ENCODE data around the gene CUL1. TPM values are rescaled to one million over a fixed set of nuclear protein-coding genes. Genes with fewer than 3 reads are reported as not detected.
A peak's percentile ranks its signal among the peaks of the same experiment; 100 is the strongest.

Gene CUL1
- total RNA-seq, 1 donor from 2014 or later: 38.5 TPM

DNA sequence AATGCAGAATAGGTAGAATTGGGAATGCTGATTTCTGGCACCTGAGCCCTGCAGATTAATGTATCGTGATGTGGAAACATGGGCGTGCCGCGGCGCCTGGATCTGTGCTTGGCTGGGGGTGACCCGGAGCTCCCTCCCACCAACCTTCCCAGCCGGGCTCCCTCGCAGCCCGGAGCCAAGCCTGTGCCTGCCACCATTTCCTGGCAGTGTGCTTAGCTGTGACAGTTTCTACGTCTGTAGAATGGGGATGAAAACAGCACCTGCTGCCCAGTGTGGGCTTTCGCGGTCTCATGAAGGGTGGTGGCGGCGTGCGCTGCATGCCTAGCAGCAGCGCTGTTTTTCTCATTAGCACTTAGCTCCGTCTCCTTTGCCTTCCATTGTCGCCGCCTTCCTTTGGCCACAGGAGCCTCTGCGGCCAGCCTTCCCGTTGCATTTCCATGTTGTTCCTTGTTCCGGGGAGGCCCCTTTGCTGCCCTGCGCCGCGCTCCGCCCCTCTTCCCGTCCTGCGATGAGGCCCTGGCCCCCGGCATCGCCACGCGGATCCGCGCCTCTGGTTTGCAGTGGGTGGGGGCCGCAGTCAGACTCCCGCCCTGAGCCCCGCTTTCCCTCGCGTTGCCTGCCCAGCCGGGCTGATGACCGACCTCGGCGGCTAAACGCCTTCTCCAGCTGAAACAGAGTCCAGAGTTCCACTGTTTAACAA, 84.2 kb downstream of the CUL1 start:
- H3K27ac ChIP-seq: no peak overlapping the region
- no peak for DNase-seq (ENCODE audit: extremely low spot score in 2 of 2)
- no peaks in the 10 kb centered on the region for H3K27me3 ChIP-seq
- H3K4me3 ChIP-seq: no peak overlapping the region
- intact Hi-C loops (cut with DNase I): no loop called here
- H3K4me1 ChIP-seq: no peaks in the 10 kb centered on the region
- H3K36me3 ChIP-seq: peaks cover 0 to 67% of the 10 kb centered on the region in 2 donors
- TF ChIP-seq, protein P1, sequence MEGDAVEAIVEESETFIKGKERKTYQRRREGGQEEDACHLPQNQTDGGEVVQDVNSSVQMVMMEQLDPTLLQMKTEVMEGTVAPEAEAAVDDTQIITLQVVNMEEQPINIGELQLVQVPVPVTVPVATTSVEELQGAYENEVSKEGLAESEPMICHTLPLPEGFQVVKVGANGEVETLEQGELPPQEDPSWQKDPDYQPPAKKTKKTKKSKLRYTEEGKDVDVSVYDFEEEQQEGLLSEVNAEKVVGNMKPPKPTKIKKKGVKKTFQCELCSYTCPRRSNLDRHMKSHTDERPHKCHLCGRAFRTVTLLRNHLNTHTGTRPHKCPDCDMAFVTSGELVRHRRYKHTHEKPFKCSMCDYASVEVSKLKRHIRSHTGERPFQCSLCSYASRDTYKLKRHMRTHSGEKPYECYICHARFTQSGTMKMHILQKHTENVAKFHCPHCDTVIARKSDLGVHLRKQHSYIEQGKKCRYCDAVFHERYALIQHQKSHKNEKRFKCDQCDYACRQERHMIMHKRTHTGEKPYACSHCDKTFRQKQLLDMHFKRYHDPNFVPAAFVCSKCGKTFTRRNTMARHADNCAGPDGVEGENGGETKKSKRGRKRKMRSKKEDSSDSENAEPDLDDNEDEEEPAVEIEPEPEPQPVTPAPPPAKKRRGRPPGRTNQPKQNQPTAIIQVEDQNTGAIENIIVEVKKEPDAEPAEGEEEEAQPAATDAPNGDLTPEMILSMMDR (IDR thresholded peaks at IDR 0.05): no peak
- TF ChIP-seq POLR2AphosphoS5 (IDR thresholded peaks at IDR 0.05; ENCODE audit: insufficient read depth in 1 of 2, low read depth in 1 of 2): no peak
- no peak for TF ChIP-seq POLR2A (IDR thresholded peaks at IDR 0.05)
- no peaks in the 10 kb centered on the region for H3K9me3 ChIP-seq

GRCh38 chr7:148783801-148784527, 85.3 kb downstream of the CUL1 start:
- Histone ChIP-seq H3K27ac (no peak overlapping the region), H3K9me3 (no peaks in the 10 kb centered on the region), H3K27me3 (no peaks in the 10 kb centered on the region), H3K4me1 (no peaks in the 10 kb centered on the region), H3K36me3 (peaks cover 0 to 77% of the 10 kb centered on the region in 2 donors), H3K4me3 (no peak overlapping the region)
- intact Hi-C loops (cut with DNase I): no loop called here
- no peak for DNase-seq (ENCODE audit: extremely low spot score in 2 of 2)
- TF ChIP-seq POLR2A (IDR thresholded peaks at IDR 0.05) (no peak), POLR2AphosphoS5 (IDR thresholded peaks at IDR 0.05; ENCODE audit: insufficient read depth in 1 of 2, low read depth in 1 of 2) (peak in 1 of 2 donors; percentile 69)

GRCh38 chr7:148787571-148788295, 89.0 kb downstream of the CUL1 start:
- no peak overlapping the region for H3K27ac ChIP-seq
- no peaks in the 10 kb centered on the region for H3K27me3 ChIP-seq
- no peaks in the 10 kb centered on the region for H3K4me1 ChIP-seq
- H3K36me3 ChIP-seq: peaks cover 0 to 85% of the 10 kb centered on the region in 2 donors
- H3K9me3 ChIP-seq: no peaks in the 10 kb centered on the region
- DNase-seq (ENCODE audit: extremely low spot score in 2 of 2): no peak
- no peak for TF ChIP-seq POLR2A (IDR thresholded peaks at IDR 0.05)
- TF ChIP-seq, protein P1 (IDR thresholded peaks at IDR 0.05): no peak
- TF ChIP-seq POLR2AphosphoS5 (IDR thresholded peaks at IDR 0.05; ENCODE audit: insufficient read depth in 1 of 2, low read depth in 1 of 2): no peak
- no peak overlapping the region for H3K4me3 ChIP-seq
- intact Hi-C loops (cut with DNase I): no loop called here

DNA sequence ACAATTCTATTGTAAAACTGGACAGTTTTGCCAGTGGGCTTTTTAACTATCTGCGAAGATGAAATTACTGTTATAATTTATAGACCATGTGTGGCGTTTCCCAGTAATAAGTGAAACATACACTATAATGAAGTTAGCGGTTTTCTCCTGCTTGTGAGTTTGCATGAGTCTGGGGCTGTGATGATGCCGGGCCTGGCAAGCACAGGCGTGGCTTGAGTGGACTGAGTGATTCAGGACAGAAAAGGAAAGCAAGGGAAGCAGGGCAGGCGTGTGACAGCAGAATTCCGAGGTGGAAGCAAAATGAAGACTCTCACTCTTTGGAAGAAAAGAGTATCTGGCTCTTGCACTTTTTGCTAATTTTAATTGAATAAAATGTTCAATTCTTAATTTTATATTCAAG, 90.5 kb downstream of the CUL1 start:
- Histone ChIP-seq H3K36me3 (peaks cover 0 to 82% of the 10 kb centered on the region in 2 donors), H3K4me3 (no peak overlapping the region), H3K4me1 (no peaks in the 10 kb centered on the region), H3K9me3 (no peaks in the 10 kb centered on the region), H3K27ac (no peak overlapping the region), H3K27me3 (no peaks in the 10 kb centered on the region)
- DNase-seq (ENCODE audit: extremely low spot score in 2 of 2): no peak
- intact Hi-C loops (cut with DNase I): no loop called here
- TF ChIP-seq POLR2AphosphoS5 (IDR thresholded peaks at IDR 0.05; ENCODE audit: insufficient read depth in 1 of 2, low read depth in 1 of 2) (no peak), POLR2A (IDR thresholded peaks at IDR 0.05) (no peak)
- TF ChIP-seq, protein P1 (IDR thresholded peaks at IDR 0.05): no peak

GRCh38 chr7:148790131-148790726, 91.5 kb downstream of the CUL1 start:
- H3K36me3 ChIP-seq: peaks cover 0 to 87% of the 10 kb centered on the region in 2 donors
- TF ChIP-seq POLR2AphosphoS5 (IDR thresholded peaks at IDR 0.05; ENCODE audit: insufficient read depth in 1 of 2, low read depth in 1 of 2) (no peak), POLR2A (IDR thresholded peaks at IDR 0.05) (no peak)
- intact Hi-C loops (cut with DNase I): no loop called here

More at GRCh38 chr7:148790131-148790726, 91.5 kb downstream of the CUL1 start:
- Histone ChIP-seq H3K4me3 (no peak overlapping the region), H3K27ac (no peak overlapping the region), H3K27me3 (no peaks in the 10 kb centered on the region), H3K4me1 (no peaks in the 10 kb centered on the region), H3K9me3 (no peaks in the 10 kb centered on the region)
- DNase-seq (ENCODE audit: extremely low spot score in 2 of 2): no peak
